K562 (cell line): ENCODE data around the gene BCL7B. TPM values are rescaled to one million over a fixed set of nuclear protein-coding genes. Genes with fewer than 3 reads are reported as not detected.

Source experiments
- ATF1 ChIP-seq, 2 experiments: fragments of 450-650 bp in 1 of 2; IDR thresholded peaks; 2 replicates each; pipeline ENCODE4 v1.6.1; 2016; ENCODE audit warnings: missing compliant biosample characterization in 1 of 2, missing genetic modification characterization in 1 of 2
- ATF7 ChIP-seq: fragments of 450-650 bp; IDR thresholded peaks from 2 replicates; pipeline ENCODE4 v1.7.1; 2014; ENCODE audit warnings: mild to moderate bottlenecking, moderate library complexity
- BHLHE40 ChIP-seq: IDR thresholded peaks from 2 replicates; pipeline ENCODE4 v1.6.1; 2011; ENCODE audit warnings: low read length, improper control_type of control experiment
- CC2D1A ChIP-seq: fragments of 450-650 bp; IDR thresholded peaks from 2 replicates; pipeline ENCODE4 v1.6.1; 2017; ENCODE audit warnings: mild to moderate bottlenecking
- CHCHD3 ChIP-seq: fragments of 250-450 bp; sonication (Bioruptor Pico); IDR thresholded peaks from 2 replicates; pipeline ENCODE4 v2.1.2; 2022; ENCODE audit warnings: mild to moderate bottlenecking
- CTBP1 ChIP-seq: fragments of 450-650 bp; IDR thresholded peaks from 2 replicates; pipeline ENCODE4 v1.6.1; 2016; ENCODE audit warnings: borderline replicate concordance
- ESRRA ChIP-seq: fragments of 450-650 bp; IDR thresholded peaks from 2 replicates; pipeline ENCODE4 v1.6.1; 2014; ENCODE audit warnings: low read depth, mild to moderate bottlenecking, moderate library complexity, borderline replicate concordance
- ETV5 ChIP-seq: sonication (generic); formaldehyde crosslinking; IDR thresholded peaks from 2 replicates; pipeline ENCODE4 v1.4.0; 2020; ENCODE audit warnings: low read depth, mild to moderate bottlenecking, missing genetic modification reagents
- EWSR1 ChIP-seq: fragments of 450-650 bp; IDR thresholded peaks from 2 replicates; pipeline ENCODE4 v1.6.1; 2018; ENCODE audit warnings: borderline replicate concordance, mild to moderate bottlenecking, low read depth, moderate library complexity; ENCODE audit not compliant: partially characterized antibody
- JUN ChIP-seq, 2 experiments: sonication (generic) in 1 of 2; formaldehyde crosslinking in 1 of 2; IDR thresholded peaks; 2 replicates each; pipeline versions ENCODE4 v1.6.1 to v1.8.0; 2012 to 2022; ENCODE audit warnings: borderline replicate concordance in 2 of 2, mild to moderate bottlenecking in 2 of 2, improper control_type of control experiment in 1 of 2, low read depth in 1 of 2, low read length in 1 of 2, missing genetic modification reagents in 1 of 2
- JUND ChIP-seq, 2 experiments: IDR thresholded peaks; 2 replicates in 1 of 2; 3 replicates in 1 of 2; pipeline ENCODE4 v1.6.1; 2011; ENCODE audit warnings: borderline replicate concordance in 2 of 2, low read depth in 2 of 2, low read length in 2 of 2, improper control_type of control experiment in 1 of 2, missing biosample characterization in 1 of 2, missing genetic modification characterization in 1 of 2, missing genetic modification reagents in 1 of 2
- KDM2B ChIP-seq: fragments of 250-450 bp; sonication (Bioruptor Pico); IDR thresholded peaks from 2 replicates; pipeline ENCODE4 v1.8.0; 2021; ENCODE audit warnings: mild to moderate bottlenecking, moderate library complexity
- KLF1 ChIP-seq: fragments of 450-650 bp; IDR thresholded peaks from 2 replicates; pipeline ENCODE4 v1.6.1; 2016; ENCODE audit warnings: missing genetic modification characterization, missing compliant biosample characterization
- KLF10 ChIP-seq: fragments of 250-450 bp; sonication (Bioruptor Pico); IDR thresholded peaks from 2 replicates; pipeline ENCODE4 v1.6.1; 2021; ENCODE audit warnings: matching md5 sums
- KLF16 ChIP-seq: IDR thresholded peaks from 2 replicates; pipeline ENCODE4 v1.6.1; 2016; ENCODE audit warnings: antibody characterized with exemption
- MEIS2 ChIP-seq: fragments of 450-650 bp; IDR thresholded peaks from 2 replicates; pipeline ENCODE4 v1.6.1; 2014; ENCODE audit warnings: mild to moderate bottlenecking; ENCODE audit not compliant: partially characterized antibody
- MTA2 ChIP-seq: fragments of 450-650 bp; IDR thresholded peaks from 2 replicates; pipeline ENCODE4 v1.6.1; 2016; ENCODE audit warnings: low read depth
- MTA3 ChIP-seq: fragments of 450-650 bp; formaldehyde crosslinking; IDR thresholded peaks from 2 replicates; pipeline ENCODE4 v1.6.1; 2017; ENCODE audit warnings: mild to moderate bottlenecking, borderline replicate concordance
- MYNN ChIP-seq, 2 experiments: sonication (generic); formaldehyde crosslinking in 1 of 2; IDR thresholded peaks; 2 replicates each; pipeline versions ENCODE4 v1.5.0 to v1.6.1; 2016 to 2020; ENCODE audit warnings: antibody characterized with exemption in 1 of 2, missing genetic modification reagents in 1 of 2
- POLR2AphosphoS5 ChIP-seq: IDR thresholded peaks from 2 replicates; pipeline ENCODE4 v1.6.1; 2011; ENCODE audit warnings: mild to moderate bottlenecking, low read depth, low read length, moderate library complexity; ENCODE audit not compliant: control insufficient read depth, insufficient read depth
- RCOR1 ChIP-seq, 2 experiments: IDR thresholded peaks; 2 replicates each; pipeline ENCODE4 v1.6.1; 2012; ENCODE audit warnings: low read depth in 2 of 2, low read length in 2 of 2, borderline replicate concordance in 1 of 2, improper control_type of control experiment in 1 of 2
- SAP30 ChIP-seq: fragments of 200-600 bp; sonication (generic); IDR thresholded peaks from 2 replicates; pipeline ENCODE4 v1.6.1; 2012; ENCODE audit warnings: borderline replicate concordance, low read depth, mild to moderate bottlenecking, moderate library complexity, low read length, control low read depth, inconsistent platforms; ENCODE audit not compliant: insufficient read depth, poor library complexity, severe bottlenecking
- STAT5A ChIP-seq: IDR thresholded peaks from 2 replicates; pipeline ENCODE4 v1.6.1; 2012; ENCODE audit warnings: low read length, inconsistent platforms, borderline replicate concordance
- ZFP36 ChIP-seq: fragments of 150-350 bp; IDR thresholded peaks from 2 replicates; pipeline ENCODE4 v1.6.1; 2018; ENCODE audit warnings: low read length, low read depth; ENCODE audit not compliant: partially characterized antibody
- ZNF282 ChIP-seq: sonication (generic); formaldehyde crosslinking; IDR thresholded peaks from 2 replicates; pipeline ENCODE4 v1.8.1; 2023; ENCODE audit warnings: missing genetic modification reagents
- ZNF436 ChIP-seq: fragments of 250-450, 450-650 bp; sonication (Bioruptor Pico); formaldehyde crosslinking; IDR thresholded peaks from 2 replicates; pipeline ENCODE4 v1.7.0; 2020; ENCODE audit warnings: mild to moderate bottlenecking
- polyA plus RNA-seq, 8 experiments: library from polyadenylated mRNA; depleted of rRNA in 4 of 8; stranded (reverse) in 5 of 8; unstranded in 3 of 8; fragments of >200 nt; fragmentation: Nextera tagmentation in 2 of 8; fragmentation: Illumina TruSeq in 1 of 8; extraction: Ambion mirVana in 2 of 8; extraction: Trizol in 1 of 8; gene quantifications; 2 replicates each; pipeline versions ENCODE4 v1.2.1 to v1.2.3, GENCODE V29; 2011 to 2014; ENCODE audit warnings: inconsistent platforms in 1 of 8, missing spikeins in 1 of 8
- total RNA-seq, 7 experiments: library from RNA; depleted of rRNA in 6 of 7; stranded (reverse); fragments of >200 nt in 6 of 7; fragmentation: Illumina TruSeq in 2 of 7; extraction: Trizol in 2 of 7; gene quantifications; 2 replicates each; pipeline versions ENCODE4 v1.2.1 to v1.2.3, GENCODE V29; 2011 to 2021; ENCODE audit warnings: low replicate concordance in 1 of 7
- TF ChIP-seq, protein P1 (sequence below): fragments of 450-650 bp; IDR thresholded peaks from 2 replicates; pipeline ENCODE4 v1.6.1; 2016; ENCODE audit warnings: borderline replicate concordance

BCL7B gene
- total and polyA plus RNA-seq, 9 of the 15 experiments (the other 6 are each of a cell fraction or from before 2014, with no cell fraction given) = 10.0 to 73.2 (median 32.9) TPM

DNA sequence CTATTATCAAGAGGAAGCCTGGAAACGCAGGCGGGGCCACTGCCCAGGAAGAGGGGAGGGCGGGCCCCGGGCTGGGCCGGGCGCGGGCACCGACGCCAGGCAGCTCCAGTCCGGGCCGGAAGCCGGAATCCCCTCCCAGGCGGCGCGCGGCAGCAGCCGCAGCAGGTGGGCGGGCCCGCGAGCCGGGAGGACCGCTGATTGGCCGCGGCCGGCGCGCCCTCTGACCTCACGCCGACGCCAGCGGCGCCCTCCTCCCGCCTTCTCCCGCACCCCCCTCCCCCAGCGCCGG lies 438 bp downstream of the BCL7B start (continued):
- TF ChIP-seq KDM2B (CRISPR knock-in tag) = no peak
- TF ChIP-seq MEIS2 = peak; percentile 47
- TF ChIP-seq EWSR1 = no peak
- peak; percentile 9; the same call in 1 of the 2 replicates for TF ChIP-seq BHLHE40
- TF ChIP-seq POLR2AphosphoS5 = peak; percentile 55; the same call in 1 of the 2 replicates
- TF ChIP-seq KLF10 = no peak
- peak; percentile 40 for TF ChIP-seq SAP30
- peak; percentile 64 for TF ChIP-seq KLF16
- peak; percentile 79 for TF ChIP-seq CTBP1
- TF ChIP-seq, protein P1, sequence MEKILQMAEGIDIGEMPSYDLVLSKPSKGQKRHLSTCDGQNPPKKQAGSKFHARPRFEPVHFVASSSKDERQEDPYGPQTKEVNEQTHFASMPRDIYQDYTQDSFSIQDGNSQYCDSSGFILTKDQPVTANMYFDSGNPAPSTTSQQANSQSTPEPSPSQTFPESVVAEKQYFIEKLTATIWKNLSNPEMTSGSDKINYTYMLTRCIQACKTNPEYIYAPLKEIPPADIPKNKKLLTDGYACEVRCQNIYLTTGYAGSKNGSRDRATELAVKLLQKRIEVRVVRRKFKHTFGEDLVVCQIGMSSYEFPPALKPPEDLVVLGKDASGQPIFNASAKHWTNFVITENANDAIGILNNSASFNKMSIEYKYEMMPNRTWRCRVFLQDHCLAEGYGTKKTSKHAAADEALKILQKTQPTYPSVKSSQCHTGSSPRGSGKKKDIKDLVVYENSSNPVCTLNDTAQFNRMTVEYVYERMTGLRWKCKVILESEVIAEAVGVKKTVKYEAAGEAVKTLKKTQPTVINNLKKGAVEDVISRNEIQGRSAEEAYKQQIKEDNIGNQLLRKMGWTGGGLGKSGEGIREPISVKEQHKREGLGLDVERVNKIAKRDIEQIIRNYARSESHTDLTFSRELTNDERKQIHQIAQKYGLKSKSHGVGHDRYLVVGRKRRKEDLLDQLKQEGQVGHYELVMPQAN = no peak
- no peak for TF ChIP-seq ZNF436
- TF ChIP-seq CHCHD3 (CRISPR knock-in tag) = no peak
- 0 out of 2 replicates have a peak, but pooled peaks have one; percentile 12 for TF ChIP-seq MTA3
- peak in 1 of 2 experiments; percentile 29; a peak in 1 of 4 replicates for TF ChIP-seq RCOR1 (IDR thresholded peaks at IDR 0.05; ENCODE audit: borderline replicate concordance in 1 of 2, low read depth in 2 of 2, low read length in 2 of 2)
- TF ChIP-seq ZNF282 (CRISPR knock-in tag) = no peak
- no peak for TF ChIP-seq MTA2
- TF ChIP-seq ESRRA = peak; percentile 62; the same call in 1 of the 2 replicates
- no peak; the same call in 1 of the 2 replicates for TF ChIP-seq ATF1 (CRISPR knock-in tag; IDR thresholded peaks at IDR 0.05)
- TF ChIP-seq ATF1 (tag; IDR thresholded peaks at IDR 0.05) = peak; percentile 94
- no peak for TF ChIP-seq CC2D1A
- peak; percentile 87; the same call in 1 of the 2 replicates for TF ChIP-seq ETV5 (CRISPR knock-in tag)
- peak; percentile 31; the same call in 1 of the 2 replicates for TF ChIP-seq JUN (IDR thresholded peaks at IDR 0.05; ENCODE audit: borderline replicate concordance, low read depth, low read length)
- no peak for TF ChIP-seq JUN (CRISPR knock-in tag; IDR thresholded peaks at IDR 0.05; ENCODE audit: borderline replicate concordance)
- 0 out of 2 replicates have a peak, but pooled peaks have one; percentile 2 for TF ChIP-seq JUND (IDR thresholded peaks at IDR 0.05; ENCODE audit: borderline replicate concordance, low read depth, low read length)
- TF ChIP-seq JUND (tag; IDR thresholded peaks at IDR 0.05; ENCODE audit: borderline replicate concordance, low read depth, low read length) = peak; percentile 46; the same call in 1 of the 3 replicates
- TF ChIP-seq ZFP36 = peak; percentile 4
- peak; percentile 42; the same call in 1 of the 2 replicates for TF ChIP-seq KLF1
- no peak for TF ChIP-seq MYNN (IDR thresholded peaks at IDR 0.05)
- no peak for TF ChIP-seq MYNN (CRISPR knock-in tag; IDR thresholded peaks at IDR 0.05)
- TF ChIP-seq ATF7 = peak; percentile 67; the same call in 1 of the 2 replicates
- TF ChIP-seq STAT5A = peak; percentile 7; the same call in 1 of the 2 replicates
